GM21367 (cell line): Measurements from ENCODE around the gene MAN2B2.
"Not testable (repeated sequence)": the region's sequence is repeated elsewhere in the genome, so short reads cannot be mapped to it uniquely, and the experiment has no call there.

Source experiments
- ATAC-seq: cut with Tn5 transposase; IDR thresholded peaks from one replicate; pipeline ENCODE4 v1.9.1; 2021; ENCODE audit not compliant: unreplicated experiment

MAN2B2 gene

DNA sequence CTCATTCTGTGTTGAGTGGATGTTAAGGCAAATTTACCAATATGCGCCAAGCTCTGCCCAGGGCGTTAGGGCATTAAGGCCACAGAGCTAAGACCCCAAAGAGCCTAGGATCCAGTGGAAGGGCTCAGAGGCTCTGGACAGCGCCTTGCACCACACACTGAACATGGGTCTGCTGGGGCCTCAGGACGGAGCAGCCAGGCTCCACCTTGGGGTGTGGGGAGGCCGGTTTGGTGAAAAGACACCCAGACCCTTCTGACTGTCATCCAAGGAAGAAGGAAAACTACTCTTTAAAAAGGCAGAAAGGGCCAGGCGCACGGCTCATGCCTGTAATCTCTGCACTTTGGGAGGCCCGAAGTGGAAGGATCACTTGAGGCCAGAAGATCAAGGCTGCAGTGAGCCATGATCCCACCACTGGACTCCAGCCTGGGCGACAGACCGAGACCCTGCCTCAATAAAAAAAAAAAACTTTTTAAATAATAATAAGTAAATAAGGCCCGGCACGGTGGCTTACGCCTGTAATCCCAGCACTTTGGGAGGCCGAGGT lies 64.2 kb downstream of the MAN2B2 start:
- no peak for ATAC-seq

DNA sequence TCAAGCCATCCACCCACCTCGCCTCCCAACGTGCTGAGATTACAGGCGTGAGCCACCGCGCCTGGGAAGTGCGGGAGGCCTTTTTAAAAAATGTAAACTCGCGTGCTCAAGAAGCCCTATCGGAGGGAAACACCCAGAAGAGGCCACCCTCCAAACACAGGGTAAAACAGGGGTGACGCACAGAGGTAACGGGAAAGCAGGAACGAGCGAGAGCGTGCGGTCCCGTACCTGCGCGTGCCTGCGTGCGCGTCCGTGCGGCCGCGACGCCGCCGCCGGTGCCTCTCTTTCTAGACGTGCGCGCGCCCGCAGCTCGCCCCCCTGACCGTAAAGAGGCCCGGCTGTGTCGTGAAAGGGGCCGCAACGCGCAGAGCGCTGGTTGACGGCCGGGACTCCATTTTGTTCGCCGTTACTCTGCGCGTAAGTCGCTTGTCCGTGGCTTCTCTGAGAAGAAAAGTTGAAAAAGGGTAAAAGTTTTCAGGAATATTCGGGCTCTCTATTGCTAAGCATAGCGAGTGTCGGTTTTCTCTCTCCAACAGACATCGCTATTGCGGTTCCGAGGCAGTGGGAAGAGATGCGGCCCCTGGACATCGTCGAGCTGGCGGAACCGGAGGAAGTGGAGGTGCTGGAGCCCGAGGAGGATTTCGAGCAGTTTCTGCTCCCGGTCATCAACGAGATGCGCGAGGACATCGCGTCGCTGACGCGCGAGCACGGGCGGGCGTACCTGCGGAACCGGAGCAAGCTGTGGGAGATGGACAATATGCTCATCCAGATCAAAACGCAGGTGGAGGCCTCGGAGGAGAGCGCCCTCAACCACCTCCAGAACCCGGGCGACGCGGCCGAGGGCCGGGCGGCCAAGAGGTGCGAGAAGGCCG lies 65.5 kb downstream of the MAN2B2 start, which contains the start of gene MRFAP1:
TSS of gene MRFAP1 (plus strand) at position 394 of the 872 bp plus-strand sequence. CDS start at position 572, 178 bp downstream.
- peak; percentile 80 for ATAC-seq

DNA sequence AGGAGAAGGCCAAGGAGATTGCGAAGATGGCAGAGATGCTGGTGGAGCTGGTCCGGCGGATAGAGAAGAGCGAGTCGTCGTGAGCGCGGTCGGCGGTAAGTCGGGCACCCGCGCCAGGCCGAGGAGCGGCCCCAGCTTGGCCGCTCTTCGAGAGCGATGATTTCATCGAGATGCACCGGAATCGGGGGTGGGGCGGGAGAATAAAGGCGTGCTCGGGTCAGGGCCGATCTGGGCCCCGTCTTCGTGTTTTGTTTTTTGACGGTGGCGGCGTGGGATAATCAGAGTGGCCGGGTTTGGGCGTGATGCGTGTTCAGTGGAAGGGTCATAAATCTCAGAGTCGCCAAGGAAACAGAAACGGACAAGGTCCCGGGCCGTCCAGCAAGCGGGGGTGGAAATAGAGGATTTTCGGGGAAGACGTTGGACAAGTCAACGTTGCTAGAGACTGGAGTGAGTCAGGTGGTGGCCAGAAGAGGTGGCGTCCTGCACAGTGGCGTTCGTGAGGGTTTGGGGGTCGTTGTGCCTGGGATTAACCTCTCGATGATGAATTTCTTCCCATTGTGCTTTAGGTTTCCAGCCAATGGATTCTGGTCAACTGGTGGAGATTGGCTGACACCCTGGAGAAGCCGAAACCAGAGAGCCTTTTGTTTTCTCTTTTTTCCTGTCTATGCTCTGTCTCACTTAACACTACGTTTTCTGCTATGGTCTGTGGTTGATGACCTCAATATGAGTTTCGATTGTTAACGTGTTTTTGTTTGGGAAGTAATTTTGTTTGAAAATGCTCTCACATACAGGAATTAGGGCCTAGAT lies 66.4 kb downstream of the MAN2B2 start:
- peak; percentile 28 for ATAC-seq

DNA sequence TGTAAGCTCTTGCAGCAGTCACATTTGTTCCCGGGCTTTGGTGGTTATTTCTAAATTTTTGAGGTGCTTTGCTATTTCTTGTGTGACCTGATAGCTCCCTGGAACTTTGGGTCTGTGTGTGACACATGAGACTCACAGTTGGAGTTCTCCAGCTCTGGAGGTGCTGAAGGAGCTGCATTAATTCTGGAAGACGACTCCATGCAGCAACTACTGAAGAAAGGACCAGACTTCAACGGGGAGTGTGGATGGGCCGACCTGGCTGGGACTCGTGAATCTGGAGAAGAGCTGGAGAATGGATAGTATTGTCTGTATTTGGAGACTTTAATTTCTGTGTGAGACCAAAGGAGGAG lies 67.0 kb downstream of the MAN2B2 start:
- ATAC-seq: no peak

DNA sequence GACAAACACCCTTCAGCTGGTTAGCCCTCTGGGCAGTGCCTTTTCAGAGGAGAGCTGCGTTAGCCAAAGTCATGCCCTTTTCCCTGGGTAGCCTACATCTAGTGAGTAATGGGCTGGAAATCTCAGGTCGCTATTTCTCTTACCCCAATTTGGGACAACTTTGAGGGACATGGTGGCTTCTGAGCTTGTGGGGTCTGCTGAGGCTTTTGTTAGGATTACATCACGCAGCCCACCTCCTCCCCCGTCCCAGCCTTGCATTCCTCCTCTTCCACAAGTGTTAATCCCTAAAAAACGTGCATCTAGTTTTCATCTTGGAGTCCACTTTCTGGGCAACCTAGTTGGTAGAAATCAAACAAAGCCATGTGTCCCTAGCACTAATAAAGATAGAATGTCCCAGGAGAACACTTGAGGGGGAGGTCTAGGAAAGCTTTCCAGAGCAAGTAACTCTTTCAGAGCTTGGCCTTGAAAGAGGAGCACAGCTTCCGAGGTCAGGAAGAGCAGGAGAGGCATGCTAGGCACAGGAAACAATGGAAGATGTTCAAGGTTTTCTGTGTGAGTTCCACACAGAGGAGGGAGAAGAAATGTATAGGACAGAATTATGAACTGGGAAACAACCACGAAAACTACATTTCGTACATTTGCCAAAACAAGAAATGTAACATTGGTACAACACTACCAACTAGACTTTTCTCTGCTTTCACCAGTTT lies 68.3 kb downstream of the MAN2B2 start:
- no peak for ATAC-seq

DNA sequence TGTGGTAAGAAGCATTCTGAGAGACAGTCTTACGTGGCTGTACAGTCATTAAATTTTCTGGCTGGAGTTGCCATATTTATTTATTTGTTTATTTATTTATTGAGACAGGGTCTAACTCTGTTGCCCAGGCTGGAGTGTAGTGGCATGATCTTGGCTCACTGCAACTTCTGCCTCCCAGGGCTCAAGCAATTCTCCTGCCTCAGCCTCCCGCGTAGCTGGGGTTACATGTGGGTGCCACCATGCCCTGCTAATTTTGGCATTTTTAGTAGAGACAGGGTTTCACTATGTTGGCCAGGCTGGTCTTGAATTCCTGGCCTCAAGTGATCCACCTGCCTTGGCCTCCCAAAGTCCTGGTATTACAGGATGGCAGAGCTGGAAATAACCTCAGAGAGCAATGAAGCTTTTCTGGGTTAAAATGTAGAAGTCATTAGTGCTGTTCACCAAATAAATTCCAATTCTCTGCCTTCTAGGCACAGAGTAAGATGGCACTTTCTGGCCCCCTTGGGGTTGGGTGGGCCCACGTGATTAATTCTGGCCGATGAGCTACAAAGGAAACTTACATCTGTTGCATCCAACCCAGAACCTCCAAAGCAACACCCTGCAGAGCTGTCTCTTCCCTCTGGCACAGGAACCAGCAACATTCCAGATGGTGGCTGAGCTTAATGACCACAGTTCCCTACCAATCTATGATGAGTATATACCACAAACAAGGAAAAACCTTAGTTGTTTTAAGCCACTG lies 70.0 kb downstream of the MAN2B2 start:
- no peak for ATAC-seq

DNA sequence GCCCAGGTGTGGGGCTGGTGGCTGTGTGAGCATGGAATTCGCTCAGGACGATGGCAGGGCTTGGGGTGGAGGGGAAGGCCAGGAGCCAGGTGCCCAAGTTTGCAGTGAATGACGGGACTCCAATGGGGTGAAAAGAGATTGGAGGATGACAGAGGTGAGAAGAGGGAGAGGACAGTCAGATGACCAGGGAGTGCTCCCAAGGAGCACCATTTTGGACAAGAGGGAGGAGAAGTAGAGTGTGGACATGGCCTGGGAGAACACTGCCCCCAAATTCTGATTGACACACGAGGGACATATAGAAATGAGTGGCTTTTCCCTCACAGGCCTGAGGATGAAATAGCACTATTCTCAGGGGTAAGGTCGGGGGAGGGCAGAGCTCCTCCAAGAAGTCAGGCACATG lies 72.2 kb downstream of the MAN2B2 start:
- ATAC-seq: no peak

DNA sequence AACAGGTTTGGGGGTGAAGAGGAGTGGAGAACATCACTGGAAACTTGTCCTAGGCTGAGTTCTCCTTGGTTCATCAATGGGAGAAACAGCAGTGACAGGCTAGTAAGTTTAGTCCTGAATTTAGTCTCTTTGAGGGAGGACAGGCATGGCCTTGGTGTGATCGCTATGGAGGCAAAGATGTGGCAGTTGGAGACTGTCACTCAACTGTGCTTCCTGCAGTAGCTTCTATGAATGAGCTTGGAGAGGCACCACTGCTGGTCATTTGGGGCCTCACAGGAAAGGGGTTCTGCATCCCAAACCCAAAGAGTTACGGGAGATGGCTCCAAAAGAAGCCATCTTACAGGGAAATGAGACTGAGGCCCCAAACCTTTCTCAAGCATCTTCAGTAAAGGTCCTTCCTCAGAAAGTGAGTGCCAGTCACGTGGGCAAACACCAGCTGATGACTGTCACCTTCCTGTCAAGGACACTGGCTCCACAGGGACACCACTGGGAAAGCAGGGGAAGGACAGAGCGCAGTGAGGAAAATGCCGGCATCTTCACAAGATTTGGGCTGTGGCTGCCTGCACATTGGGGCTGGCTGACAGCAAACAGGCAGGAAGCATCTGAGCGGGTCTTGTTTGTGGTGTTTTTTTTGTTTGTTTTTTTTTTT lies 72.7 kb downstream of the MAN2B2 start:
- no peak for ATAC-seq

DNA sequence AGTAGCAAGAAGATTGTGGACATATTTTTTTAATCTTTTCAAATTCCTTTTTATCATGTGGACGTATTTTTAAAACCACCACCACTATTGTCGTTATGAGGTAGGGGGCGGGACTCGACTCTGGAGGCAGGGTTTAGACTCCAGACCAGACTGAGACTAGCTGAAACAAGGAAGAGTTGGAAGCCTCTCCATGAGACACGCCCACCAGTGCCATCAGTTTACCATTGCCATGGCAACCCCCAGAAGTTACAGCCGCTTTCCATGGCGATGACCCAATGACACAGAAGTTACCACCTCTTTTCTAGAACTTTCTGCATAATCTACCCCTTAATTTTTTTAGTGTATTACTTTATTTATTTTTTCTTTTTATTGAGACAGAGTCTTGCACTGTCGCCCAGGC lies 74.2 kb downstream of the MAN2B2 start:
- no peak for ATAC-seq

DNA sequence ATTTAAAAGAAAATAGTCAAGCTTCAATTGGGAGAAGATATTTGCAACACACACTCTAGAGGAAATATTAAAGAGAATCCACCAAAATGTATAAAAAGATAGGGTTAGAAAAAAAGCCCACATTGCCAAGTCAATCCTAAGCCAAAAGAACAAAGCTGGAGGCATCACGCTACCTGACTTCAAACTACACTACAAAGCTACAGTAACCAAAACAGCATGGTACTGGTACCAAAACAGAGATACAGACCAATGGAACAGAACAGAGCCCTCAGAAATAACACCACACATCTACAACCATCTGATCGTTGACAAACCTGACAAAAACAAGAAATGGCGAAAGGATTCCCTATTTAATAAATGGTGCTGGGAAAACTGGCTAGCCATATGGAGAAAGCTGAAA lies 79.2 kb downstream of the MAN2B2 start:
- not testable (repeated sequence) for ATAC-seq

DNA sequence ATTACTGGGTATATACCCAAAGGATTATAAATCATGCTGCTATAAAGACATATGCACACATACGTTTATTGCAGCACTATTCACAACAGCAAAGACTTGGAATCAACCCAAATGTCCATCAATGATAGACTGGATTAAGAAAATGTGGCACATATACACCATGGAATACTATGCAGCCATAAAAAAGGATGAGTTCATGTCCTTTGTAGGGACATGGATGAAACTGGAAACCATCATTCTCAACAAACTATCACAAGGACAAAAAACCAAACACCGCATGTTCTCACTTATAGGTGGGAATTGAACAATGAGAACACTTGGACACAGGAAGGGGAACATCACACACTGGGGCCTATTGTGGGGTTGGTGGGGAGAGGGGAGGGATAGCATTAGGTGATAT lies 80.3 kb downstream of the MAN2B2 start:
- ATAC-seq: not testable (repeated sequence)

DNA sequence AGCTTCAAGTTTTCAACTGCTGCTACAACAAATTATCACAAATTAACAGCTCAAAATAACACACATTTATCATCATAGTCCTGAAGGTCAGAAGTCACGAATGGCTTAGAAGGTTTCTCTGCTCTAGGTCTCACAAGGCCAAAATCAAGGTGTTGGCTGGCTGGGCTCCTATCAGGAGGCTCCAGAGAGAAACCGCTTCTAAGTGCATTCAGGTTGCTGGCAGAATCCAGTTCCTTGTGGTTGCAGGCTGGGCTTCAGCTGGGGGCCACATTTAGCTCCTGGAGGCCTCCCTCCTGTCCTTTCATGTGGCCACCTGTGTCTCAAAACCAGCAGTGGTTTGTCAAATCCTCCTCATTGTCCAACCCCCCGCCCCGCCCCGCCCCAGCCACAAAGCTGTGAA lies 80.9 kb downstream of the MAN2B2 start:
- ATAC-seq: no peak

DNA sequence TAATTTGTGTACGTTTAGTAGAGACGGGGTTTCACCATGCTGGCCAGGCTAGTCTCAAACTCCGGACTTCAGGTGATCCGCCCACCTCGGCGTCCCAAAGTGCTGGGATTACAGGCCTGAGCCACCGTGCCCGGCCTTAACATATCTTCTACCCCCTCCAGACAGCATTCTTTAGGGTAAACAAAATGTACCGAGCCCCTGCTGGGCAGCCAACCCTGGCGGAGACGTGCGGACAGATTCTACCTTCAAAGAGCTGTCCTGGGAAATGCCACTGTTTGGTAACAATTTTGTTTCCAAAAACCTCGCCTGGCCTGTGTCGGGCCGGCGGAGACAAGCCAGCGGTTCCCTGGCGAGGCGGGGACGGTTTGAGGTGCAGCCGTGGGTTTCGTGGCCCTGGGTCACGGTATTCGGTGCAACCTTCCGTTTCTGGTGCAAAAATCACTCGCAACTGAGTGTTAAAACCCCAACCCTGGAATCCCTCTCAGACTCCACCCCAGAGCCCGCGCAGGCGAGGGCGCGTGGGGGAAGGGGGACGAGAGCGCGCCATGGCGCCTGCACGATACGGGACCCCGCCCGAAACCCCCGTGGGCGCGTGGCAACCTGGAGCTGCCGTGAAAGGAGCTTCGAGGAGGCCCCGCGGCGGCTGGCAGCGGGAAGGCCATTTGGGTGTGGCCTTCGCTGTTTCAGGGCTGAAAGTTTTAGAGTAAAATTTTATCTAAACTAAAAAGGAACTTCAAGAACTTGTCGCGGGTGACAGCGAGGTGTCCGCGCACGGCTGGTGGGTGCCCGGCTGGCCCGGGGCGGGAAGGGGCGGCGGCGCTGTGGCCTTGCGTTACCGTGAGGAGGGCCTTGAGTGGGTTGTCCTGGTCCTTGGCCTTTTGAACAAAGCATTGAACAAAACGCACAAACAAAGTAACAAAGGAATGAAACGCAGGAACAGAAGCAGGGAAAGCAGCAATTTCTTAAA lies 82.5 kb downstream of the MAN2B2 start:
- ATAC-seq: no peak

DNA sequence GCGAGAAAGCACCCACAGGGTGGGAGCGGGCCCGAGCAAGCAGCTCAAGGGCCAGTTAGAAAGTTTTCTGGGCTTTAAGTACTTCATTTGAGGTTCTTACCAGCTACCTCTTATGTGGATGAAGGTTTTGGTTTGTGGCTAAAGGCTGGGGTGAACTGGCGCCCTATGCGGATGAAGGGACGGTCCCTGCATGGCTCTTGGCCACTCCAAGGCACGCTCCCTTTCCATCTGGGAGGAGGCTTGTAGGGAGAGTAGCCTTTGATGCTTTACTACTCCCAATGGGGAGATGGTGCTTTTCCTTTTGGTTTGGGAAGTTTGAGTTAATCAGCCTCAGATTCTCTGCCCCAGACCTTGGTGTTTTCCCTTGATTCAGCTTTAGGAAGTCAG lies 83.2 kb downstream of the MAN2B2 start:
- ATAC-seq: no peak

DNA sequence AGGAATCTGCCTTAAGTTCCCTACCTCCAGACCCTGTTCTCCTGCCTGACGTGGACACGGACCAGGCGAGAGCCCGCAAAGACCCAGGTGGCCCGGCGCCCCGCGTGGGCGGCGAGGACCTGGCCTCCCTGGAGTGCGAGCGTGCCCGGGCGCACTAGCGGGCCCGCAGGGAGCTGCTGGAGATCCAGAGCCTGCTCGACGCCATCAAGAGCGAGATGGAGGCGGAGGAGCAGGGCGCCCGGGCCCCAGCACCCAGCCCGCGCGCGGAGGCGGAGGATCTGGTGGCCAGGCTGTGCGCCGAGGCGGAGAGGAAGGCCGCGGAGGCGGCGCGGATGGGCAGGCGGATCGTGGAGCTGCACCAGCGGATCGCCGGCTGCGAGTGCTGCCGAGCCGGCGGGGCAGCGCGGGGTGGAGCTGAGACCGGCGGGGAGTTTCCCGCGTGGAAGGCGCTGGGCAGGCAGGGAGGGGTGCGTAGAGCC lies 83.6 kb downstream of the MAN2B2 start:
- ATAC-seq: no peak

DNA sequence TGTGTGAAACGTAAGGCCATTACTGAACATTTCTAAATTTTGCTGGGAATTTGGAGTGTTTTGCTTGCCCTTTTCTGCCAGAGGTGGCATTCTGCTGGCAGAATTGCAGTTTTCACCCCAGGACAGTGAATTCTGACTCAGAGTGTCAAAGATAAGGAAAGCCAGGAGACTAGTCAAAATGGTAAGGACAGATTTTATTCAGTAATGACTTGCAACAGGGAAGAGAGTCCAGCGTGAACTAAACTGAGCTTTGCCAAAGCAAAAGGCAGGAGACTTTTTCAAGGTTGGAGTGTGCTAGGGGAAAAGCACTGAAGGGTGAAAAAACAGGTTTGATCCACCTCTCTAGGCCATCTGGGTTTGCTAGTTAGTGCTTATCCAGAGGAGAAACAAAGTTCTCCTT lies 84.9 kb downstream of the MAN2B2 start:
- no peak for ATAC-seq

DNA sequence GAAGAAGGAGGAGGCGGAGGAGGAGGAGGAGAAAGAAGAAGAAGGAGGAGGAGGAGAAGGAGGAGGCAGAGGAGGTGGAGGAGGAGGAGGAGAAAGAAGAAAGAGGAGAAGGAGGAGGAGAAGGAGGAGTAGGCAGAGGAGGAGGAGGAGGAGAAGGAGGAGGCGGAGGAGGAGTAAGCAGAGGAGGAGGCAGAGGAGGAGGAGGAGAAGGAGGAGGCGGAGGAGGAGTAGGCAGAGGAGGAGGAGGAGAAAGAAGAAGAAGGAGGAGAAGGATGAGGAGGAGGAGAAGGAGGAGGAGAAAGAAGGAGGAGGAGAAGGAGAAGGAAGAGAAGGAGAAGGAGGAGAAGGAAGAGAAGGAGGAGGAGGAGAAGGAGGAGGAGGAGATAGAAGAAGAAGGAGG lies 85.4 kb downstream of the MAN2B2 start:
- no peak for ATAC-seq

DNA sequence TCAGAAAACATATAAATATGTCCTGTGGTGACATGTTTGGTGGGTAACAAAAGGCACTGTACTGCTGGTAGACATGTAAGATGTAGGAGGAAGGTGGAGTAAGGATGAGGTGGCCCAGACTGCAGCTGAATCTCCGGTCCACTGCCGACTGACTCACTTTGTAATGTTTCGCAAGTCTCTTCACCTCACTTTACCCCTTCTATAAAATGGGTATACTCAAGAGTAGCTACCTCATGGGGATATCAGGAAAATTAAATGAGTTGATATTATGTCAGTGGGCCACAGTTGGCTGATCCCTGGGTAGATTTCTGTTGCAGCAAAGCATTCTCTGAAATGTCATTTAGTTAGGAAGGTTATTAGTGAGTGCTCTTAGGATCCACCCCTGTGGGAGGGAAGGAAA lies 87.6 kb downstream of the MAN2B2 start:
- no peak for ATAC-seq
